ENCODE results near the gene CHD2.

DNA sequence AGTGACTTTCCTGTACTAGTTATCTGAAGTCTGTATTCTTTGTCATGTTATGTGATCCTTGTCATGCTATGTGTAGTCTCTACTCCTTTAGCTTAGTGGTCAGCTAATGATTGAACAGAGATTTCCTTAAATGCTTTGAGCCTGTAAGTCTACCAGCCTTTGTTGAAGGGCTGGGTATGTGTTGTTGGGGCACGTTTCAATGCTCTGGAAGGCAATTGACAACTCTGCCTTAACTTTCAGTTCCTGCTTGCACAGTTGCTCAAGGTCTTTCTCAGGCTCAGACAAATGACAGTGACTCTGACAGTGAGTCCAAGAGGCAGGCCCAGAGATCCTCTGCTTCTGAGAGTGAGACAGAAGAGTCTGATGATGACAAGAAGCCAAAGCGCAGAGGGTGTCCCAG lies 89.3 kb downstream of the CHD2 start:
- TF ChIP-seq POLR2AphosphoS5 (IDR thresholded peaks at IDR 0.05; ENCODE audit: low read depth, low read length) (no peak), POLR2A (IDR thresholded peaks at IDR 0.05; ENCODE audit: low read depth, low read length) (no peak), TAF1 (IDR thresholded peaks at IDR 0.05; ENCODE audit: low read depth, low read length) (no peak), POU2F2 (IDR thresholded peaks at IDR 0.05; ENCODE audit: low read depth, low read length) (no peak), PAX5 (IDR thresholded peaks at IDR 0.05; ENCODE audit: insufficient read depth, low read length, severe bottlenecking) (no peak)
